Lung (tissue), 12 donors: ENCODE results near the gene CREB5. TPM values are rescaled to one million over a fixed set of nuclear protein-coding genes. Genes with fewer than 3 reads are reported as not detected.

Experiments
- ATAC-seq: fragments of 200-7000 bp; cut with Tn5 transposase; one replicate; pipeline ENCODE4 v1.9.1; 2020; ENCODE audit warnings: moderate number of reproducible peaks; ENCODE audit not compliant: insufficient read depth, low FRiP score
- DNase-seq, 3 donors: peaks; one replicate each; pipeline ENCODE4 v3.0.0-alpha.2; 2013 to 2017
- H3K27ac ChIP-seq, 2 donors: one replicate each; pipeline ENCODE4 v1.5.1; 2013; ENCODE audit warnings: mild to moderate bottlenecking in 2 of 2, moderate library complexity in 2 of 2, control low read depth in 1 of 2, inconsistent platforms in 1 of 2, low read depth in 1 of 2, low read length in 1 of 2
- H3K27me3 ChIP-seq, 3 donors: one replicate each; pipeline ENCODE4 v1.5.1; 2013; ENCODE audit warnings: low read length in 2 of 3; ENCODE audit not compliant: control insufficient read depth in 3 of 3, insufficient read depth in 3 of 3
- H3K36me3 ChIP-seq, 4 donors: one replicate each; pipeline ENCODE4 v1.5.1; 2013; ENCODE audit warnings: low read length in 4 of 4, mild to moderate bottlenecking in 1 of 4, moderate library complexity in 1 of 4; ENCODE audit not compliant: control insufficient read depth in 4 of 4, insufficient read depth in 4 of 4
- H3K4me1 ChIP-seq, 5 donors: one replicate each; pipeline ENCODE4 v1.5.1; 2013; ENCODE audit warnings: low read length in 5 of 5, mild to moderate bottlenecking in 2 of 5, moderate library complexity in 1 of 5; ENCODE audit not compliant: control insufficient read depth in 5 of 5, insufficient read depth in 5 of 5
- H3K4me3 ChIP-seq: one replicate; pipeline ENCODE4 v1.5.1; 2013; ENCODE audit warnings: mild to moderate bottlenecking, control low read depth, moderate library complexity
- H3K9ac ChIP-seq, 2 donors: one replicate each; pipeline ENCODE4 v1.5.1; 2013; ENCODE audit warnings: low read length in 2 of 2, control low read depth in 1 of 2; ENCODE audit not compliant: insufficient read depth in 1 of 2
- H3K9me3 ChIP-seq, 4 donors: one replicate each; pipeline ENCODE4 v1.5.1; 2013; ENCODE audit warnings: low read length in 3 of 4, mild to moderate bottlenecking in 1 of 4, moderate library complexity in 1 of 4; ENCODE audit not compliant: control insufficient read depth in 4 of 4, insufficient read depth in 3 of 4
- CTCF ChIP-seq: IDR thresholded peaks from 2 replicates; pipeline ENCODE4 v1.5.1; 2012; ENCODE audit warnings: mild to moderate bottlenecking; ENCODE audit errors: control extremely low read depth, extremely low read depth
- WGBS, 2 donors: extraction: QIAGEN DNeasy Blood & Tissue Kit; methylation state at CpG; one replicate each; pipeline ENCODE4 v1.1.7; 2013; 5-methylcytosine and 5-hydroxymethylcytosine counted together
- polyA plus RNA-seq, 2 donors: library from polyadenylated mRNA; stranded (reverse); fragments of 200-250 nt; gene quantifications; one replicate each; pipeline ENCODE4 v1.2.1, GENCODE V29; 2013
- total RNA-seq, 2 donors: library from RNA; depleted of rRNA in 1 of 2; stranded (reverse); fragments of >200 nt in 1 of 2; gene quantifications; one replicate each; pipeline ENCODE4 v1.2.1, GENCODE V29; 2014 to 2021
- donor health status: control.
- donor health status: control.
- donor health status: Bipolar disorder and iron deficiency.
- donor health status: healthy.
- donor health status: DM: yes; HTN: yes; CAD: no.

Gene CREB5
- total and polyA plus RNA-seq, 4 donors, result 2.7 to 23.1 (median 9.6) TPM

GRCh38 chr7:28732071-28732869 is 320.0 kb downstream of the CREB5 start:
- TF ChIP-seq CTCF, result no peak
- H3K9ac ChIP-seq, result peak overlapping the region; percentile 17 to 77
- ATAC-seq (no peak), DNase-seq (peak; percentile 79 to 91 (median 89))
- no peak overlapping the region for H3K4me3 ChIP-seq
- H3K36me3 ChIP-seq, result no peaks in the 10 kb centered on the region
- no peaks in the 10 kb centered on the region for H3K27me3 ChIP-seq
- peaks cover 0 to 20% (median 15%) of the 10 kb centered on the region in 5 donors for H3K4me1 ChIP-seq
- H3K27ac ChIP-seq, result no peak overlapping the region
- WGBS, 2 donors, result 66 to 85% methylated on average over 11 of the region's 11 CpGs
- peaks cover 0 to 1% (median 0%) of the 10 kb centered on the region in 4 donors for H3K9me3 ChIP-seq

- no peak for DNase-seq
- 78 to 85% methylated on average over 2 of the region's 2 CpGs for WGBS, 2 donors
- no peak for TF ChIP-seq CTCF
- Histone ChIP-seq H3K27ac (no peak overlapping the region), H3K9ac (no peak overlapping the region), H3K36me3 (no peaks in the 10 kb centered on the region), H3K4me3 (no peak overlapping the region), H3K4me1 (peaks cover 0 to 21% (median 15%) of the 10 kb centered on the region in 5 donors), H3K27me3 (no peaks in the 10 kb centered on the region), H3K9me3 (peaks cover 0 to under 1% (median 0%) of the 10 kb centered on the region in 4 donors)
- ATAC-seq, result no peak
These were observed 320.7 kb downstream of the CREB5 start for GRCh38 chr7:28733035-28733434.

GRCh38 chr7:28738412-28738811 is 326.1 kb downstream of the CREB5 start:
- Histone ChIP-seq H3K27me3 (no peaks in the 10 kb centered on the region), H3K4me3 (no peak overlapping the region), H3K4me1 (peaks cover 0 to 24% (median 10%) of the 10 kb centered on the region in 5 donors), H3K9me3 (no peaks in the 10 kb centered on the region), H3K9ac (peak overlapping the region in 1 of 2 donors; percentile 49), H3K27ac (no peak overlapping the region), H3K36me3 (no peaks in the 10 kb centered on the region)
- 80 to 86% methylated on average over 5 of the region's 5 CpGs for WGBS, 2 donors
- TF ChIP-seq CTCF, result no peak
- ATAC-seq, result no peak
- peak in 2 of 3 donors; percentile 51 to 54 for DNase-seq
